NK-92 (cell line): ENCODE measurements around the gene TXNDC5.

ENCODE experiments used
- DNase-seq: peaks from one replicate; lab custom pipeline; 2025; ENCODE audit not compliant: unreplicated experiment; lab: John Stamatoyannopoulos, UW

Gene TXNDC5

DNA sequence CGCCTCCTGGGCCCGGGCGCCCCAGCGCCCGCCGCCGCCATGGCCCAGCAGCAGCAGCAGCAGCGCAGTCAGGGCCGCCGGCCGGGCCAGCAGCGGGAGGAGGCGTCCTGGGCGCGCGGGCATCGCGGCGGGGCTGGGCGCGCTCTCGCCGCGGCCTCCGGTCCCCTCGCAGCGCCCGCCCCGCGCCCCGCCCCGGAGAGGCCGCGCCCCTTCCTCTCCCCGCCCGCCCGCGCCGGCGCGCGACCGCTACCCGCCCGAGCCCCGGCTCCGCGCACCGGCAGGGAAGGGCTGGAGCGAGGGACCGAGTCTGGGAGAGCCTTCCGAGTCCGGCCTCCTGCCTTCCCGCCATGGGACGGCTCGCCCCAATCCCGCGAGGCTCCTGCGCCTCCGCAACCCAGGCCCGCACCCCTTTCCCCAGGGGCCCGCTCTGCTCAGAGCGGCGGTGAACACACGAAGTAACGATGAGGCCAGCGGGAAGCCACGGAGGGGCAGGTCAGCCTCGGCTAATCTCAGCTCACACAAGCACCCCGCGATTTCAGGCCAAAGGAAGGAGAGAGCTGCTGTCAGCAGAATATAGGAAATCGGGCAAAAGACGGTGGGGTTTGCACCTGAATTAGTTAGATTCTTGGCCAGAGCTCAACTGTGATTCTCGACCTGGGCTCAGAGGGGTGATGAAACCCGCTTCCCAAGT lies at the start of gene TXNDC5:
Gene TXNDC5, minus strand, starts transcription at position 135 of the 691 bp plus-strand sequence. Its CDS starts 12 bp downstream, at position 123.
- DNase-seq, result no peak

DNA sequence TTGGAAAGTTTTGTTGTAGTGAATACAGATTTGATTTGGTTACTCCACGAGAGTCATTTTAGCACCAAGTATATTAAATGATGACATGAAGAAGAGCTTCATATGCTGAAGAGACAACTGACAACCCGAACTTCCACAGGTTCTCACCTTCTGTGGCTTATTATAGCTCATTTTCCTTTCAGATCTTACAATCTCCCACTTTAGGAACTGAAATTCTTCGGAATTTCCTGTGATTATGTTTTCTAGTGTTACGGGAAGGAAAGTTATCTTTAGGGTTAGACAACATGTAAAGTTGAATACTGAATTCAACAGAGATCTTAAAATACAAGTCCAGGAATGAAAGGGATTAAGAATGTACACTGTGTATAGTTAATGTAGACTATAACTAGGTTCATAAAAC lies 49.6 kb upstream of the TXNDC5 start:
- DNase-seq, result no peak

GRCh38 chr6:7959453-7959852 lies 48.9 kb upstream of the TXNDC5 start:
- no peak for DNase-seq

DNA sequence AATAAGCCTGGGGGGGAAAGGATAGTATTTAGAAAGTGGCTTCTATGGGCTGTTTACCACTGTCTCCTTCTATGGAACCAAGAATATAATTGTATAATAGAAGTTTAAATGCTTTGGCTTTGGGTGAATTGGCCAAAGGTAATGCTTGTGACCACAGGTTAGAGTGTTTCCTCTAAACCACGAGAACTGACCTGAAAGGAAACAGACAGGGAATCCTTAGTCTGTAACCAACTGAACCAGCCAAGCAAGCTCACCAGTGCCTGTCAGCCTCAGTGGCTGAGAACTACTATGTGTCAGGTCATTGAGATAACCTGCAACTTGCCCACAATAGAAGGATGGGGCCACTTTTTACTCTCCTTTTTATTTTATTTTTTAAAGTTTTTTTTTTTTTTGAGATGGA lies 47.9 kb upstream of the TXNDC5 start:
- no peak for DNase-seq

DNA sequence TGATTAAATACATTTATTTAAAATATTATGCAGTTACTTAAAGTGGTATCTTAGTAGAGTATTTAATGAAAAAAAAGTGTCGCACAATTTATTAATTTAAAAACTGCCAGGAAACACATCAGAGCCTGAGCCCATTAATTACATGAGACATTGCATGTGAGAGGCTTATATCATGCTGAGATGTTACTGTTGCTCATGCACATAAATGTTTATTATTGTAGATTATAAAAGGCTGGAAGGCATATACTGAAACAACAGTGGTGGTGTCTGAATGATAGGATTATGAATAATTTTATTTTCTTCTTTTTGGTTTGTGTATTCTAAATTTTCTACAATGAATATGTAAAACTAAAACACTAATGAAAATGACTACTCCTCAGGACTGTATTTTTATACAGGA lies 45.7 kb upstream of the TXNDC5 start:
- DNase-seq, result no peak

DNA sequence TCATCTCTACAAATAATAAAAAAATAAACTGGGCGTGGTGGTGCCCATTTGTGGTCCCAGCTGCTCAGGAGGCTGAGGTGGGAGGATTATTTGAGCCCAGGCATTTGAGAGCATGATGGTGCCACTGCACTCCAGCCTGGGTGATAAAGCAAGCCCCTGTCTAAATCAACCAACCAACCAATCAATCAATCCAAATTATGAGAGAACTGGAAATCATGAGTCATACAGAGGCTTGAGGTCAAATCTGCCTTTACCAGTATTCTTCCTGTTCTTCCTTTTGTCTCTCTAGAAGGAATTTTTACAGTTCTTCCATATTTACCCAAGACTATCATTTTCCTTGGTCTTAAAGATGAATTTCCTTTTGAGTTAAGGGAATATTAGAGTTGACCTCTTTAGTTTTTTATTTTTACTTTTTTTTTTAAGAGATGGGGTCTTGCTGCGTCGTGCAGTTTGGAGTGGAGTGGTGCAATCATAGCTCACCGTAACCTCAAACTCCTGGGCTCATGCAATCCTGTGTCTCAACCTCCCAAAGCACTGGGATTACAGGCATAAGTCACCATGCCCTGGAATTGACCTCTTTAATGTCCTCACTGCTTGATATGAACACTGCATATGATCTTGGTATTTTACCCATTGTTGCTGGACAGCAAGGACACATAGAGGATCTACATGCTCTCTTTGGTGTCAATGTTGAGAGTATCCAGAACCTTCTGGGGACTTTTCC lies 44.1 kb upstream of the TXNDC5 start:
- DNase-seq, result no peak

DNA sequence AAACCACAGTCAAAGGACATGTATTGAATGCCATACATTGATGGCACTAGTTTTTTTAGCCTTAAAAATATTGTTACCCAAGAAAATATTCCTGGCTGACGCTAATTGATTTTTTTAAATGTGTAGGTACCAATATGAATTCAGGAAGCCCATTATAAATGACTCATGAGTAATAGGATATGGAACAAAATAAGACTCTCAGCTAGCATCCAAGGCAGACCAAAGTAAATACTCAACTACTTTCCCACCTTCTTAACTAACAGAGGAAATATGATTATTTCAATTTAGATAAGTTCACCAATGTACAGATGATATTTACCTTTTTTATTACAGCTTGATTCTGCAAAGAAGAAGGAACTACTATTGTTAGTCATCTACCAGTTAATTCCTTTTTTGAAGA lies 43.2 kb upstream of the TXNDC5 start:
- no peak for DNase-seq

- no peak for DNase-seq
Observed at GRCh38 chr6:7939864-7940228, 29.3 kb upstream of the TXNDC5 start.

DNA sequence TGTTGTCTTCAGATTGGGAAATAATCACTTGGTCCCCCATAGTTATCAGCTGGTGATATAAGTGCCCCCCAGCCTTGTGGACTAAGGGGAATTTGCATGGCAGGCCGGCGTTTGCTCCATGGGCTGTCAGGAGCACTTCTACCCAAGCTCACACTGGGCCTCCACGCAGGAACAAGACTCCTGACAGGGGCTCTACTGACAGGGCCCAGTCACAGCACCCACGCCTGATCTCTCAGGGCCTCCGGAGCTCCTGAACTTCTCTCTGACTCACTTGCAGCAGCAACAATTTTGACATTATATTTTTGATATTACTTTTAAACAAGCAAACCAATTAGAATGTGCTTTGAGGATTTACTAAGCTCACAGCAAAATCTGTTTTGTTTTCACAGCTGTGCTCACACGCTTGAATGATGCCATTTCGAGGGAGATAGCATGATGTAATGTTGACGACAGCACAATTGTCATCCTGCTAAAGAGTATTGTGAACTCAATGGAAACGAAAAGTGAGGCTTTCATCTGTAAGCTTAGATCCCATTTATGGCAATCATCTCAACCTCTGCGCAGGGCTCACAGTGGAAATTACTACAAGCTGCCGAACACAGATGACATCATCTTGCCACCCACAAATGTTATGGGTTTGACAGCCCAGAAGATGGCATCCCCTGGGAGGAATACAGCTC lies 28.7 kb upstream of the TXNDC5 start:
- no peak for DNase-seq

GRCh38 chr6:7938562-7939183 lies 28.1 kb upstream of the TXNDC5 start:
- DNase-seq, result no peak

DNA sequence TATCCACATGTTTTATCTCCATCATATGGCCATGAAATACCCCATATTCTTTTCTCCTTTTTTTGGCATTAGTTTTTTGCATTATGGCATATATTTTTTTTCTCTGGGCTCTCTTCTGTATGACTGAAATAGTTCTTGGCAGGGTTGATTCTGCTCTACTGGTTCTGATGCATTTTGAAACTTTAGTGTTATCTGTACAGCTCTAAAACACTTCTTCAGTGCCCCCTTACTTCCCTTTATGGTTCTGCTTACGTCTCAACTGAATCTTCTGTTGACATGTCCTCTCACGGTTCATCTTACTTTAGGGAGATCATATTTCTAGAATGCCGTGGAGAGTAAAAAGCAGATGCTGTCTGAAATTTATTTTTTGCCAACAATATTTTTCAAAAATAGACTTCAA lies 23.2 kb upstream of the TXNDC5 start:
- no peak for DNase-seq

- DNase-seq, result no peak
Observed at GRCh38 chr6:7932625-7933024, 22.0 kb upstream of the TXNDC5 start.

DNA sequence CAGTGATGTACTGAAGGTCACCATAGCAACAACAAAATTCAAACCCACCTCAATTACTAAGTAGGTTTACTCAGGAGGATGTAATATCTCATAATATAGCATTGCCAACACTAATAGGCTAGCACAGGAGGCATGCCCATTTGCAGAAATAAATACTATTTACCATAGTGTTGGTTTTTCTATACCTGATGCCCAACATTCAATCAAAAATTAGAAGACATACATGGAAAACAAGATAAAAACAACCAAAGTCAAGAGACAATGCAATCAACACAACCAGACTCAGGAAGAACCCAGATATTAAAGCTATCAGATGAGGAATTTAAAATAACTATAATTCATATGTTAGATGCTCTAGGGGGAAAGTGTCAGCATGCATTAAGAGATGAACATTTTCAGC lies 14.3 kb upstream of the TXNDC5 start:
- no peak for DNase-seq

- no peak for DNase-seq
Observed at GRCh38 chr6:7922596-7922995, 12.0 kb upstream of the TXNDC5 start.

- DNase-seq, result no peak
Observed at GRCh38 chr6:7921632-7922092, 11.1 kb upstream of the TXNDC5 start.

DNA sequence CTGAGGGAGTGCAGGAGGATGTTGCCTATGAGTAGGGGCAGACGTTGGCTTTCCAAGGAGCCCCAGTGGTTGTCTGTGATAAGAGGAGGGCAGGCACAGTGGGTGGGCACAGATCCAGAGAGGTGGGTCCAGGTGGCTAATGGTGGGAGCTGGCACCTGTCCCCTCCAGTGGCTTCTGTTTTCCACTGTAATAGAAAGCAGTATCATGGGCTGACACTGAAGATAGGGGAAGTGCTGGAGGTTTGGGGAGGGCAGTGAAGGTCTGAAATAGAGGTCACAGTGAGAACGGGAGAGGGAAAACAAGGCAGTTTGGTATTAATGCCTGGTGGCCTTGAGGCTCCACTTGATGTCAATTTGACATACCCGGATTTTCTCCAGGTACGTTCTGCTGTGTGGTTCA lies 10.5 kb upstream of the TXNDC5 start:
- DNase-seq, result no peak

DNA sequence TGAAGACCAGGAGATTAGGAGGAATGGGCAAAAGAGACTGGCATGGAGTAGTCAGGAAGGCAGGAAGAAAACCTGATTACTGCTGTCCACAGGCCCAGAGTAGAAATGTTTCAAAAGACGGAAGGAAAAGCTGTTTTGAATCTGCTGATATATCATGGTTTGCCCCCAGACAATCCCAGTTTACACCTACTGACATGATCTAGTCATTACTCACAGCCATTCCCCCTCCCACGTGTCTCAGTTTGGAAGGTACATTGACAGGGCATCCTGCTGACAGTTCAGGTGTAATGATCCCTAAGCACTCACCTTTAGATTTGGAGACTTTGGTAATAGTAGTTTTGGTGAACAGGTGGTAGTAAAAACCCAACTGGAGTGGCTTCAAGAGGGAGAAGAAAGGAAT lies 9.8 kb upstream of the TXNDC5 start:
- DNase-seq, result no peak

GRCh38 chr6:7919871-7920270 lies 9.3 kb upstream of the TXNDC5 start:
- DNase-seq, result no peak

- DNase-seq, result no peak
Observed at GRCh38 chr6:7918403-7918802, 7.8 kb upstream of the TXNDC5 start.

- DNase-seq, result no peak
Observed at GRCh38 chr6:7917729-7918128, 7.1 kb upstream of the TXNDC5 start.

DNA sequence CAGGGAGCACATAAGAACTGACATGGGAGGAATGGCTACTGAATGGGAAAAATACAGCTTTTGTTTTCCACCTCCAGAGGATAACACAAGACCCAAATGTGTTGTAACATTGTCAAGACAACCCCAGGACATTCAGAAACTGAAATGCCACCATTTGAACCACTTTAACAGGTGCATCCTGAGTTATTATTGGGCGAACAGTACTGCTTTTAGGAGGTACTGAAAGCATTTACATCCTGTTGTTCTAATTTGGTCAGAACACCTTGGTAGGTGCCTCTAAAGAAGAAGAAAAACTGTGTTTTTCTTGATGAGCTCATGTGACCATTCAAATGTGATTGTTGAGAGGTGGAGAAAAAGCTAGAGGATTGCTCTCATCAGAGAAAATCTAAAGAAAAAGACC lies 6.4 kb upstream of the TXNDC5 start:
- no peak for DNase-seq
